HepG2 (cell line): ENCODE measurements around the gene SMARCD1. TPM values are rescaled to one million over a fixed set of nuclear protein-coding genes. Genes with fewer than 3 reads are reported as not detected.

ENCODE experiments used
- ATAC-seq: fragments of 200-7000 bp; cut with Tn5 transposase; 3 replicates; pipeline ENCODE4 v1.9.1; 2020; ENCODE audit warnings: mild to moderate bottlenecking, moderate library complexity
- BruUV-seq: library from RNA; stranded (reverse); fragments of 400-500 nt; replicated peaks from 2 replicates; lab custom pipeline; 2021; lab: Mats Ljungman, UMichigan
- CTCF ChIA-PET: fragments of 300-600 bp; formaldehyde crosslinking; extraction: SDS; loops from one replicate; lab custom pipeline; 2021; ENCODE audit warnings: low total read pairs, inconsistent platforms, low intra/inter-chr PET ratio; lab: Yijun Ruan, JAX
- POLR2A ChIA-PET: fragments of 350-600 bp; sonication (Branson Sonifier 250); formaldehyde crosslinking; loops from one replicate; lab custom pipeline; 2020; ENCODE audit warnings: antibody characterized with exemption, inconsistent platforms; lab: Yijun Ruan, JAX
- DNase-seq: peaks from one replicate; pipeline ENCODE4 v3.0.0-alpha.2; 2015; ENCODE audit warnings: low spot score
- FAIRE-seq: peaks from 3 replicates; lab custom pipeline; 2011; peaks lifted over from hg19 to GRCh38; lab: Jason Lieb, UNC
- H2AFZ ChIP-seq: one replicate; pipeline ENCODE4 v1.6.1; 2011; ENCODE audit warnings: low read length, inconsistent platforms
- H3K27ac ChIP-seq: fragments of 300-600 bp; 3 replicates; pipeline ENCODE4 v1.8.0; 2011; ENCODE audit warnings: mixed run types, mild to moderate bottlenecking, mixed read lengths, low read length, inconsistent platforms; ENCODE audit not compliant: insufficient read depth; ENCODE audit errors: extremely low read length
- H3K27me3 ChIP-seq, 2 experiments: fragments of 200-600 bp in 1 of 2; 2 replicates in 1 of 2; 3 replicates in 1 of 2; pipeline versions ENCODE4 v1.6.0 to v1.8.0; 2011; ENCODE audit warnings: low read length in 2 of 2, mild to moderate bottlenecking in 2 of 2, moderate library complexity in 2 of 2, inconsistent platforms in 1 of 2; ENCODE audit not compliant: insufficient read depth in 2 of 2, control insufficient read depth in 1 of 2
- H3K36me3 ChIP-seq, 2 experiments: fragments of 200-600 bp in 1 of 2; replicated peaks in 1 of 2; 2 replicates in 1 of 2; 3 replicates in 1 of 2; pipeline versions ENCODE4 v1.5.1 to v1.8.0; 2011; ENCODE audit warnings: low read length in 2 of 2, inconsistent platforms in 1 of 2; ENCODE audit not compliant: insufficient read depth in 2 of 2, control insufficient read depth in 1 of 2
- H3K4me1 ChIP-seq: 2 replicates; pipeline ENCODE4 v1.5.1; 2012; ENCODE audit warnings: low read length, inconsistent platforms; ENCODE audit not compliant: insufficient read depth
- H3K4me2 ChIP-seq: 2 replicates; pipeline ENCODE4 v1.6.0; 2011; ENCODE audit warnings: low read depth, low read length, inconsistent platforms
- H3K4me3 ChIP-seq, 3 experiments: fragments of 200-600 bp in 1 of 3; sonication (generic), shearing (Covaris generic) in 1 of 3; replicated peaks in 1 of 3; 2 replicates each; pipeline ENCODE4 v1.5.1; 2011 to 2016; ENCODE audit warnings: low read length in 3 of 3, inconsistent platforms in 2 of 3, low read depth in 2 of 3, mild to moderate bottlenecking in 2 of 3, control low read depth in 1 of 3, mixed read lengths in 1 of 3; ENCODE audit not compliant: insufficient read depth in 1 of 3
- H3K79me2 ChIP-seq: one replicate; pipeline ENCODE4 v1.6.1; 2011; ENCODE audit warnings: low read length, inconsistent platforms; ENCODE audit not compliant: insufficient read depth
- H3K9ac ChIP-seq: 2 replicates; pipeline ENCODE4 v1.6.0; 2011; ENCODE audit warnings: mild to moderate bottlenecking, low read depth, low read length, inconsistent platforms; ENCODE audit not compliant: insufficient read depth
- H3K9me3 ChIP-seq: 2 replicates; pipeline ENCODE4 v1.5.1; 2012; ENCODE audit warnings: mild to moderate bottlenecking, low read length
- H4K20me1 ChIP-seq: 2 replicates; pipeline ENCODE4 v1.6.0; 2011; ENCODE audit warnings: inconsistent platforms, mild to moderate bottlenecking, low read length, moderate library complexity; ENCODE audit not compliant: insufficient read depth
- ATF7-NPFF ChIP-seq: sonication (generic); formaldehyde crosslinking; IDR thresholded peaks from 2 replicates; pipeline ENCODE4 v1.8.1; 2023; ENCODE audit warnings: mild to moderate bottlenecking, low read depth, missing genetic modification reagents, moderate library complexity
- EED ChIP-seq: sonication (generic); formaldehyde crosslinking; IDR thresholded peaks from 2 replicates; pipeline ENCODE4 v1.5.0; 2020; ENCODE audit warnings: mild to moderate bottlenecking, missing genetic modification reagents
- ESRRA ChIP-seq: sonication (generic); formaldehyde crosslinking; IDR thresholded peaks from 2 replicates; pipeline ENCODE4 v1.5.1; 2020; ENCODE audit warnings: mild to moderate bottlenecking, low read depth, missing genetic modification reagents
- HDAC2 ChIP-seq: sonication (generic); formaldehyde crosslinking; IDR thresholded peaks from 2 replicates; pipeline ENCODE4 v1.4.0; 2020; ENCODE audit warnings: missing genetic modification reagents
- JUNB ChIP-seq: sonication (generic); formaldehyde crosslinking; IDR thresholded peaks from 2 replicates; pipeline ENCODE4 v1.8.0; 2022; ENCODE audit warnings: missing genetic modification reagents, mild to moderate bottlenecking, borderline replicate concordance
- MED1 ChIP-seq: sonication (generic); formaldehyde crosslinking; IDR thresholded peaks from 2 replicates; pipeline ENCODE4 v1.4.0; 2020; ENCODE audit warnings: missing genetic modification reagents
- TOPORS ChIP-seq: sonication (generic); formaldehyde crosslinking; IDR thresholded peaks from 2 replicates; pipeline ENCODE4 v1.8.0; 2023; ENCODE audit warnings: mild to moderate bottlenecking, missing genetic modification reagents
- ZNF674 ChIP-seq: sonication (generic); formaldehyde crosslinking; IDR thresholded peaks from 2 replicates; pipeline ENCODE4 v1.5.0; 2020; ENCODE audit warnings: low read depth, mild to moderate bottlenecking, missing genetic modification reagents
- ZNF7 ChIP-seq: IDR thresholded peaks from 2 replicates; pipeline ENCODE4 v1.6.1; 2016; ENCODE audit warnings: missing biosample characterization, missing genetic modification reagents
- ZNF709 ChIP-seq: sonication (generic); formaldehyde crosslinking; IDR thresholded peaks from 2 replicates; pipeline ENCODE4 v1.5.0; 2020; ENCODE audit warnings: mild to moderate bottlenecking, missing genetic modification reagents
- ZNF772 ChIP-seq: sonication (generic); formaldehyde crosslinking; IDR thresholded peaks from 2 replicates; pipeline ENCODE4 v1.5.0; 2020; ENCODE audit warnings: mild to moderate bottlenecking, missing genetic modification reagents
- WGBS: methylation state at CpG from one replicate; pipeline ENCODE4 v1.1.6; 2017; ENCODE audit warnings: low lambda C conversion rate; 5-methylcytosine and 5-hydroxymethylcytosine counted together
- in situ Hi-C: cut with HindIII; loops from 2 replicates; pipeline ENCODE4 v1.10.0; 2017; ENCODE audit warnings: low pct_unique_long_range_greater_than_20kb; ENCODE audit not compliant: extremely low pct_ligation_motif_present
- intact Hi-C: fragments of 100-400 bp; cut with micrococcal nuclease; formaldehyde crosslinking; loops from one replicate; pipeline ENCODE4 v1.10.0; 2022; ENCODE audit not compliant: unreplicated experiment
- polyA plus RNA-seq, 8 experiments: library from polyadenylated mRNA; depleted of rRNA in 3 of 8; stranded (reverse) in 7 of 8; unstranded in 1 of 8; fragments of >200 nt; fragmentation: Illumina TruSeq in 4 of 8; extraction: Trizol in 4 of 8; gene quantifications; 2 replicates each; pipeline versions ENCODE4 v1.2.1 to v1.2.3, GENCODE V29; 2011 to 2016; ENCODE audit warnings: low read depth in 4 of 8, missing spikeins in 1 of 8, mixed read lengths in 1 of 8; ENCODE audit not compliant: insufficient read depth in 1 of 8
- total RNA-seq, 5 experiments: library from RNA; depleted of rRNA; stranded (reverse); fragments of >200 nt; fragmentation: Illumina TruSeq; extraction: Trizol; gene quantifications; 2 replicates each; pipeline ENCODE4 v1.2.3, GENCODE V29; 2016; ENCODE audit warnings: low read depth in 1 of 5
- TF ChIP-seq, protein P1 (sequence below): sonication (generic); formaldehyde crosslinking; conservative IDR thresholded peaks from 2 replicates; pipeline ENCODE4 v1.8.0; 2022; ENCODE audit warnings: mild to moderate bottlenecking, moderate library complexity, missing genetic modification reagents
- TF ChIP-seq, protein P2 (sequence below): sonication (generic); formaldehyde crosslinking; IDR thresholded peaks from 2 replicates; pipeline ENCODE4 v1.9.0; 2021; ENCODE audit warnings: missing genetic modification reagents, borderline replicate concordance
- TF ChIP-seq, protein P3 (sequence below): sonication (generic); formaldehyde crosslinking; IDR thresholded peaks from 2 replicates; pipeline ENCODE4 v1.4.0; 2020; ENCODE audit warnings: mild to moderate bottlenecking, missing genetic modification reagents
- TF ChIP-seq, protein P4 (sequence below): IDR thresholded peaks from 2 replicates; pipeline ENCODE4 v1.6.1; 2016; ENCODE audit warnings: low read depth

Gene SMARCD1
- total and polyA plus RNA-seq, 2 of the 13 experiments (the other 11 are each of a cell fraction or from before 2014, with no cell fraction given): 51.7 to 54.6 TPM

DNA sequence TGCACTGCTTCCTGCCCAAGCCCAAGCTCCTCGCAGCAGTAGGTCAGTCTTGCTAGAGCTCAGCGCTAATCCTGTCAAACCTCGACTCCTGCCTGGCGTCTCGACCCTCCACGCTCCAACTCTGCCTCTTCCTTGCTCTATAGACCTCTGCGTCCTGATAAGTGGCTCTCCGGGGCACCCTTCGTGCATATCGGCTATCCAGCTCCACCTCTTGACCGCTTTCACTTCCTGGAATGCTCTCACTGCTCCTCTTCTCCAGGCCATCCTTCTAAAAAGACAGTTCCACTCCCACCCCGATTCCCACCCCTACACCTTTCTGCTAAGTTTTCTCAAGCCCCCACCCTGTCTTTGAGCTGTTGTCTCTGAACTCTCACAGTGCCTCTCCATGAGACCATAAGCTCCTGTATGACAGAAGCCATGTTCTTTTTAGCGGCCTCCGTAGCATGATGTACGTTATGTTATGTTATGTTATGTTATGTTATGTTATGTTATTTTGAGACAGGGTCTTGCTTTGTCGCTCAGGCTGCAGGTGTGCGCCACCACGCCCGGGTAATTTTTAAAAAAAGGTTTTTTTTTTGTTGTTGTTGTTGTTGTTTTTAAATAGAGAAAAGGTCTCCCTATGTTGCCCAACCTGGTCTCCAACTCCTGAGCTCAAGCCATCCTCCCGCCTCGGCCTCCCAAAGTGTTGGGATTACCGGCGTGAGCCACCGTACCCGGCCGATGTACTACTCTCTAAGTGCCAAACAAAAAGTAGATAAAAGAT is 27.5 kb downstream of the SMARCD1 start (continued):
- TF ChIP-seq ZNF674 (CRISPR knock-in tag): 0 out of 2 replicates have a peak, but pooled peaks have one; percentile 19
- no peak for TF ChIP-seq TOPORS (CRISPR knock-in tag)
- TF ChIP-seq, protein P1, sequence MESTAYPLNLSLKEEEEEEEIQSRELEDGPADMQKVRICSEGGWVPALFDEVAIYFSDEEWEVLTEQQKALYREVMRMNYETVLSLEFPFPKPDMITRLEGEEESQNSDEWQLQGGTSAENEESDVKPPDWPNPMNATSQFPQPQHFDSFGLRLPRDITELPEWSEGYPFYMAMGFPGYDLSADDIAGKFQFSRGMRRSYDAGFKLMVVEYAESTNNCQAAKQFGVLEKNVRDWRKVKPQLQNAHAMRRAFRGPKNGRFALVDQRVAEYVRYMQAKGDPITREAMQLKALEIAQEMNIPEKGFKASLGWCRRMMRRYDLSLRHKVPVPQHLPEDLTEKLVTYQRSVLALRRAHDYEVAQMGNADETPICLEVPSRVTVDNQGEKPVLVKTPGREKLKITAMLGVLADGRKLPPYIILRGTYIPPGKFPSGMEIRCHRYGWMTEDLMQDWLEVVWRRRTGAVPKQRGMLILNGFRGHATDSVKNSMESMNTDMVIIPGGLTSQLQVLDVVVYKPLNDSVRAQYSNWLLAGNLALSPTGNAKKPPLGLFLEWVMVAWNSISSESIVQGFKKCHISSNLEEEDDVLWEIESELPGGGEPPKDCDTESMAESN (CRISPR knock-in tag): peak; percentile 1; the same call in 1 of the 2 replicates
- TF ChIP-seq ZNF709 (CRISPR knock-in tag): peak; percentile 24; the same call in 1 of the 2 replicates
- TF ChIP-seq ZNF772 (CRISPR knock-in tag): 0 out of 2 replicates have a peak, but pooled peaks have one; percentile 5
- no peak; the same call in 1 of the 2 replicates for TF ChIP-seq ATF7-NPFF (CRISPR knock-in tag)

DNA sequence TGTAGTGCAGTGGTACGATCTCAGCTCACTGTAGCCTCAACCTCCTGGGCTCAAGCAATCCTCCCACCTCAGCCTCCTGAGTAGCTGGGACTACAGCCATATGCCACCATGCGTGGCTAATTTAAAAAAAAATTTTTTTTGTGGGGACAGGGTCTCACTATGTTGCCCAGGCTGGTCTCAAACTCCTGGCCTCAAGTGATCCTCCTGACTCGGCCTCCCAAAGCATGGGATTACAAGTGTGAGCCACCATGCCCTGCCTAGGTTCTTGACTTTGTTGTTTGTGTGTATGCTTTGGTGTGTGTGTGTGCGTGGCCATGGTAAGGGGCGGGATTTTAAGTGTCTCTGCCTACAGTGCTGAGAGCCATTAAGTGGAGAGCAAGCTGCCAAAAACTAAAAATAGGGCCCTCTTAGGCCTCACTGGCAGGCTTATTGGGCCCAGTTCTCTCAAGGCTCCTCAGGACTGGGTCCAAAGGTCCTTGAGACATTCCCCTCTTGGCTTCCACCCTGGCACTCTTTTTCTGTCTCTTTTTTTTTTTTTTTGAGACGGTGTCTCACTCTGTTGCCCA is 32.0 kb downstream of the SMARCD1 start:
- Histone ChIP-seq H3K4me3 (no peak overlapping the region), H3K4me2 (no peak overlapping the region), H3K27me3 (no peaks in the 10 kb centered on the region; a peak in 1 of 5 replicates), H2AFZ (no peak overlapping the region), H3K9me3 (no peaks in the 10 kb centered on the region), H3K79me2 (peaks cover 20% of the 10 kb centered on the region), H4K20me1 (no peaks in the 10 kb centered on the region), H3K27ac (no peak overlapping the region), H3K9ac (no peak overlapping the region), H3K36me3 (peaks cover 3 to 25% of the 10 kb centered on the region in 2 experiments; a peak in 4 of 5 replicates), H3K4me1 (0 out of 2 replicates have a peak, but pooled peaks cover 12% of the 10 kb centered on the region)
- FAIRE-seq (no peak), ATAC-seq (no peak), DNase-seq (no peak)
- no TSS peak for BruUV-seq
- ChIA-PET POLR2A (interaction anchor here (0.9 to 1.5 kb wide), 3 partner anchors 9 to 32 kb away, joined by 3 to 5 read pairs (median 4); partner anchors contain the start of genes GPD1 and SMARCD1), CTCF (no interaction called here)
- in situ Hi-C loops (no loop called here), intact Hi-C loops (no loop called here)
- 91% methylated on average over 5 of the region's 6 CpGs for WGBS
- TF ChIP-seq, protein P2, sequence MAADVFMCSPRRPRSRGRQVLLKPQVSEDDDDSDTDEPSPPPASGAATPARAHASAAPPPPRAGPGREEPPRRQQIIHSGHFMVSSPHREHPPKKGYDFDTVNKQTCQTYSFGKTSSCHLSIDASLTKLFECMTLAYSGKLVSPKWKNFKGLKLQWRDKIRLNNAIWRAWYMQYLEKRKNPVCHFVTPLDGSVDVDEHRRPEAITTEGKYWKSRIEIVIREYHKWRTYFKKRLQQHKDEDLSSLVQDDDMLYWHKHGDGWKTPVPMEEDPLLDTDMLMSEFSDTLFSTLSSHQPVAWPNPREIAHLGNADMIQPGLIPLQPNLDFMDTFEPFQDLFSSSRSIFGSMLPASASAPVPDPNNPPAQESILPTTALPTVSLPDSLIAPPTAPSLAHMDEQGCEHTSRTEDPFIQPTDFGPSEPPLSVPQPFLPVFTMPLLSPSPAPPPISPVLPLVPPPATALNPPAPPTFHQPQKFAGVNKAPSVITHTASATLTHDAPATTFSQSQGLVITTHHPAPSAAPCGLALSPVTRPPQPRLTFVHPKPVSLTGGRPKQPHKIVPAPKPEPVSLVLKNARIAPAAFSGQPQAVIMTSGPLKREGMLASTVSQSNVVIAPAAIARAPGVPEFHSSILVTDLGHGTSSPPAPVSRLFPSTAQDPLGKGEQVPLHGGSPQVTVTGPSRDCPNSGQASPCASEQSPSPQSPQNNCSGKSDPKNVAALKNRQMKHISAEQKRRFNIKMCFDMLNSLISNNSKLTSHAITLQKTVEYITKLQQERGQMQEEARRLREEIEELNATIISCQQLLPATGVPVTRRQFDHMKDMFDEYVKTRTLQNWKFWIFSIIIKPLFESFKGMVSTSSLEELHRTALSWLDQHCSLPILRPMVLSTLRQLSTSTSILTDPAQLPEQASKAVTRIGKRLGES (CRISPR knock-in tag): no peak
- TF ChIP-seq MED1 (CRISPR knock-in tag) (no peak), JUNB (no peak), ESRRA (CRISPR knock-in tag) (no peak), ZNF7 (CRISPR knock-in tag) (no peak), EED (CRISPR knock-in tag) (no peak), HDAC2 (no peak)
- TF ChIP-seq, protein P3, sequence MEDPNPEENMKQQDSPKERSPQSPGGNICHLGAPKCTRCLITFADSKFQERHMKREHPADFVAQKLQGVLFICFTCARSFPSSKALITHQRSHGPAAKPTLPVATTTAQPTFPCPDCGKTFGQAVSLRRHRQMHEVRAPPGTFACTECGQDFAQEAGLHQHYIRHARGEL (CRISPR knock-in tag): no peak
- TF ChIP-seq, protein P4, sequence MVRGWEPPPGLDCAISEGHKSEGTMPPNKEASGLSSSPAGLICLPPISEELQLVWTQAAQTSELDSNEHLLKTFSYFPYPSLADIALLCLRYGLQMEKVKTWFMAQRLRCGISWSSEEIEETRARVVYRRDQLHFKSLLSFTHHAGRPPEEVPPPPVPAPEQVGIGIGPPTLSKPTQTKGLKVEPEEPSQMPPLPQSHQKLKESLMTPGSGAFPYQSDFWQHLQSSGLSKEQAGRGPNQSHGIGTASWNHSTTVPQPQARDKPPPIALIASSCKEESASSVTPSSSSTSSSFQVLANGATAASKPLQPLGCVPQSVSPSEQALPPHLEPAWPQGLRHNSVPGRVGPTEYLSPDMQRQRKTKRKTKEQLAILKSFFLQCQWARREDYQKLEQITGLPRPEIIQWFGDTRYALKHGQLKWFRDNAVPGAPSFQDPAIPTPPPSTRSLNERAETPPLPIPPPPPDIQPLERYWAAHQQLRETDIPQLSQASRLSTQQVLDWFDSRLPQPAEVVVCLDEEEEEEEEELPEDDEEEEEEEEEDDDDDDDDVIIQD (CRISPR knock-in tag): no peak
